HEK293T (cell line): ENCODE results near the gene EPS8L1.

Experiments
- FOXM1 ChIP-seq: fragments of 450-650 bp; IDR thresholded peaks from 2 replicates; pipeline ENCODE4 v1.6.1; 2017; ENCODE audit warnings: mild to moderate bottlenecking, borderline replicate concordance
- LEF1 ChIP-seq: fragments of 450-650 bp; IDR thresholded peaks from 2 replicates; pipeline ENCODE4 v1.6.1; 2017; ENCODE audit warnings: mild to moderate bottlenecking, borderline replicate concordance
- SP1 ChIP-seq: fragments of 450-650 bp; IDR thresholded peaks from 2 replicates; pipeline ENCODE4 v1.6.1; 2017
- SUZ12 ChIP-seq: fragments of 450-650 bp; IDR thresholded peaks from 2 replicates; pipeline ENCODE4 v1.6.1; 2016; ENCODE audit warnings: mild to moderate bottlenecking

DNA sequence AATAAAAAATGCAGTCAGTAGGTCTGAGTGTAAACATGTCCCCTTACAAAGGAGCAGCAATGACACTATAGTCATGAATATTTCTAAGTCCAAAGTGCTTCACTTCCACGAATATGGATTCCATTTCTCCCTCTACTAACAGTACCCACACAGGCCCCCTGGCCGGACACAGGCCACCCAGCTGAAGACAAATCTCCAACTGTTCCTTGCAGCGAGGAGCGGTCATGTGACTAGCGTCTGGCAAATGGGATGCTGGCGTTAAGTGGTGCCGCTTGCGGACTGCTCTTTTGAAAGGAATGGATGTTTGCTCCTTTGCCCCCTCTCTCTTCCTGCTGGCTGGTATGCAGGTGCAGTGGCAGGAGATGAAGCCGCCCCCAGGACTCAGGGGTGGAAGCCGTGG is 25.6 kb downstream of the EPS8L1 start:
- TF ChIP-seq SUZ12 (no peak), SP1 (no peak), FOXM1 (no peak), LEF1 (no peak)
